ENCODE measurements around the gene SRSF8. TPM values are rescaled to one million over a fixed set of nuclear protein-coding genes. Genes with fewer than 3 reads are reported as not detected.

The SRSF8 gene
- total RNA-seq, 1 experiment from 2014 or later: 31.0 TPM

- peaks cover 20% of the 10 kb centered on the region for H3K79me2 ChIP-seq (ENCODE audit: insufficient read depth, low read length)
- DNase-seq (ENCODE audit: low read depth, low spot score): no peak
- TF ChIP-seq POLR2AphosphoS5 (IDR thresholded peaks at IDR 0.05; ENCODE audit: low read depth, low read length): peak; percentile 75
- no peak for TF ChIP-seq SRF (IDR thresholded peaks at IDR 0.05; ENCODE audit: low read depth)
- peak; percentile 69 for TF ChIP-seq MAX (IDR thresholded peaks at IDR 0.05)
- no peak for TF ChIP-seq ZNF274 (IDR thresholded peaks at IDR 0.05; ENCODE audit: low read depth, low read length)
- TF ChIP-seq EGR1 (IDR thresholded peaks at IDR 0.05; ENCODE audit: low read depth): no peak
- no peak for TF ChIP-seq ELF1 (IDR thresholded peaks at IDR 0.05; ENCODE audit: borderline replicate concordance, low read depth)
- TF ChIP-seq REST (IDR thresholded peaks at IDR 0.05; ENCODE audit: low read depth): no peak
- TF ChIP-seq YY1 (IDR thresholded peaks at IDR 0.05; ENCODE audit: extremely low read depth, insufficient replicate concordance, low read depth, low read length): peak; percentile 14
- TF ChIP-seq JUND (IDR thresholded peaks at IDR 0.05): peak; percentile 42; the same call in 1 of the 2 replicates
- TF ChIP-seq RAD21 (IDR thresholded peaks at IDR 0.05; ENCODE audit: low read depth): no peak
- no peak for TF ChIP-seq TCF7L2 (IDR thresholded peaks at IDR 0.05; ENCODE audit: borderline replicate concordance, extremely low read depth, insufficient read depth, insufficient read length)
- TF ChIP-seq FOSL1 (IDR thresholded peaks at IDR 0.05; ENCODE audit: low read depth): peak; percentile 21; the same call in 1 of the 2 replicates
- no peak for TF ChIP-seq ATF3 (IDR thresholded peaks at IDR 0.05)
- no peak for TF ChIP-seq EZH2phosphoT487 (IDR thresholded peaks at IDR 0.05; ENCODE audit: borderline replicate concordance)
- TF ChIP-seq CBX3 (IDR thresholded peaks at IDR 0.05; ENCODE audit: low read depth): peak; percentile 59; the same call in 1 of the 2 replicates
- peak; percentile 49 for TF ChIP-seq SP1 (IDR thresholded peaks at IDR 0.05; ENCODE audit: low read depth)
- TF ChIP-seq CEBPB (IDR thresholded peaks at IDR 0.05; ENCODE audit: low read depth): no peak
- TF ChIP-seq SIN3A (IDR thresholded peaks at IDR 0.05; ENCODE audit: low read depth): no peak; the same call in 1 of the 2 replicates
- TF ChIP-seq POLR2A (IDR thresholded peaks at IDR 0.05; ENCODE audit: borderline replicate concordance, extremely low read depth, insufficient read depth, insufficient read length): no peak
- TF ChIP-seq CTCF (IDR thresholded peaks at IDR 0.05 in 2 of 3, conservative IDR thresholded peaks at IDR 0.05 in 1 of 3; ENCODE audit: borderline replicate concordance in 1 of 3, insufficient read depth in 1 of 3, low read depth in 2 of 3, low read length in 2 of 3): no peak
- no peak for TF ChIP-seq EZH2 (IDR thresholded peaks at IDR 0.05)
- no peak for TF ChIP-seq ZFX (IDR thresholded peaks at IDR 0.05)
Measured at GRCh38 chr11:95108159-95108611, 41.5 kb downstream of the SRSF8 start.

More at GRCh38 chr11:95108159-95108611, 41.5 kb downstream of the SRSF8 start:
- H2AFZ ChIP-seq (ENCODE audit: low read depth, low read length, poor library complexity, severe bottlenecking): no peak overlapping the region
- ChIA-PET RAD21 (ENCODE audit: low non-redundant PET in 1 of 2, low total read pairs in 2 of 2, uncharacterized antibody in 2 of 2, unreplicated experiment in 2 of 2) (interaction anchor here (0.7 to 1.4 kb wide), 4 partner anchors 17 to 41 kb away, joined by 3 to 4 read pairs (median 3); partner anchors contain the start of genes ENDOD1 (in 1 of the 2) and SRSF8 (in 1 of the 2)), CTCF (interaction anchor here (0.7 to 1.2 kb wide), 3 partner anchors 16 to 44 kb away, joined by 3 to 5 read pairs (median 3); no protein-coding TSS in a partner anchor), POLR2A (interaction anchor here (0.8 to 1.9 kb wide), 4 partner anchors 13 to 43 kb away, joined by 4 to 6 read pairs (median 4); partner anchors contain the start of genes ENDOD1 and SRSF8)
- ATAC-seq: peak; percentile 74
- no peaks in the 10 kb centered on the region for H4K20me1 ChIP-seq (ENCODE audit: insufficient read depth)
- H3K4me2 ChIP-seq (ENCODE audit: low read length): peak overlapping the region; percentile 91
- no TSS peak for BruUV-seq (replicated peaks)
- H3K9me3 ChIP-seq (ENCODE audit: control insufficient read depth in 1 of 2, insufficient read depth in 1 of 2, low read depth in 1 of 2, low read length in 2 of 2): no peaks in the 10 kb centered on the region
- peaks cover 64 to 87% of the 10 kb centered on the region in 2 experiments for H3K4me1 ChIP-seq (ENCODE audit: control insufficient read depth in 1 of 2, insufficient read depth in 2 of 2, low read length in 2 of 2)
- H3K9me2 ChIP-seq (ENCODE audit: insufficient read depth): no peaks in the 10 kb centered on the region
- peaks cover 0 to 5% of the 10 kb centered on the region in 2 experiments; a peak in 1 of 4 replicates for H3K36me3 ChIP-seq (ENCODE audit: control insufficient read depth in 1 of 2, insufficient read depth in 2 of 2, low read length in 2 of 2)
- peak overlapping the region; percentile 72 for H3K9ac ChIP-seq (ENCODE audit: low read length)
- no peaks in the 10 kb centered on the region for H3K27me3 ChIP-seq (ENCODE audit: insufficient read depth, low read length)
- peak overlapping the region; percentile 43 to 55 for H3K4me3 ChIP-seq (replicated peaks in 1 of 2; ENCODE audit: low read depth in 1 of 2, low read length in 2 of 2)
- peak overlapping the region; percentile 89 for H3K27ac ChIP-seq (ENCODE audit: low read depth, low read length)
- intact Hi-C loops (cut with micrococcal nuclease): loop anchor here (5.0 kb wide), 1 partner anchor 41 kb away; the partner anchor contains the start of gene SRSF8
